ENCODE results near the gene FRS2.
"Not testable (repeated sequence)": the region's sequence is repeated elsewhere in the genome, so short reads cannot be mapped to it uniquely, and the experiment has no call there.

The FRS2 gene

GRCh38 chr12:69589082-69589481, 118.9 kb downstream of the FRS2 start:
- DNase-seq, result no peak

GRCh38 chr12:69595689-69596088, 125.5 kb downstream of the FRS2 start:
- DNase-seq, result no peak

- DNase-seq, result no peak
These were observed 128.1 kb downstream of the FRS2 start for GRCh38 chr12:69598174-69598753.

- DNase-seq, result no peak
These were observed 130.6 kb downstream of the FRS2 start for GRCh38 chr12:69600804-69601203.

- no peak for DNase-seq
These were observed 131.9 kb downstream of the FRS2 start for GRCh38 chr12:69601962-69602685.

- DNase-seq, result peak; percentile 23 to 74
These were observed 132.8 kb downstream of the FRS2 start for GRCh38 chr12:69602954-69603353.

- not testable (repeated sequence) for DNase-seq
These were observed 133.4 kb downstream of the FRS2 start for GRCh38 chr12:69603556-69603955.

GRCh38 chr12:69604275-69604674, 134.1 kb downstream of the FRS2 start:
- not testable (repeated sequence) for DNase-seq

GRCh38 chr12:69608114-69608513, 137.9 kb downstream of the FRS2 start:
- no peak for DNase-seq

GRCh38 chr12:69610126-69610525, 139.9 kb downstream of the FRS2 start:
- peak in 1 of 2 experiments; percentile 6 for DNase-seq

- DNase-seq, result no peak
These were observed 140.5 kb downstream of the FRS2 start, which contains the start of gene LRRC10 for GRCh38 chr12:69610729-69611128. Gene LRRC10, minus strand, starts transcription at chr12:69610907. Its CDS starts 69 bp downstream, at chr12:69610838.

- DNase-seq, result no peak
These were observed 143.2 kb downstream of the FRS2 start for GRCh38 chr12:69613351-69613750.

GRCh38 chr12:69616025-69616424, 145.8 kb downstream of the FRS2 start:
- DNase-seq, result peak in 1 of 2 experiments; percentile 30

- DNase-seq, result no peak
These were observed 148.9 kb downstream of the FRS2 start for GRCh38 chr12:69619050-69619449.

- DNase-seq, result no peak
These were observed 149.9 kb downstream of the FRS2 start for GRCh38 chr12:69620077-69620476.

GRCh38 chr12:69620921-69621320, 150.7 kb downstream of the FRS2 start:
- no peak for DNase-seq

- no peak for DNase-seq
These were observed 151.4 kb downstream of the FRS2 start for GRCh38 chr12:69621551-69621950.

- peak in 1 of 2 experiments; percentile 27 for DNase-seq
These were observed 153.8 kb downstream of the FRS2 start for GRCh38 chr12:69623970-69624369.

GRCh38 chr12:69627501-69627900, 157.3 kb downstream of the FRS2 start:
- no peak for DNase-seq
